HG02623 (cell line): ENCODE data around the gene SNCA.

Experiments used
- ATAC-seq: cut with Tn5 transposase; IDR thresholded peaks from one replicate; pipeline ENCODE4 v1.9.1; 2021; ENCODE audit warnings: moderate library complexity; ENCODE audit not compliant: unreplicated experiment

SNCA gene

GRCh38 chr4:89755220-89755619 is 81.7 kb downstream of the SNCA start:
- no peak for ATAC-seq

- ATAC-seq = no peak
Observed at GRCh38 chr4:89754531-89754930, 82.4 kb downstream of the SNCA start.

- ATAC-seq = no peak
Observed at GRCh38 chr4:89753601-89754066, 83.3 kb downstream of the SNCA start.

- no peak for ATAC-seq
Observed at GRCh38 chr4:89752932-89753598, 83.9 kb downstream of the SNCA start.

- ATAC-seq = no peak
Observed at GRCh38 chr4:89751416-89751815, 85.5 kb downstream of the SNCA start.

- ATAC-seq = no peak
Observed at GRCh38 chr4:89746377-89746776, 90.6 kb downstream of the SNCA start.

GRCh38 chr4:89745708-89746107 is 91.3 kb downstream of the SNCA start:
- ATAC-seq = no peak

GRCh38 chr4:89744914-89745313 is 92.0 kb downstream of the SNCA start:
- ATAC-seq = no peak

- no peak for ATAC-seq
Observed at GRCh38 chr4:89741768-89742167, 95.2 kb downstream of the SNCA start.

GRCh38 chr4:89739311-89739988 is 97.5 kb downstream of the SNCA start:
- ATAC-seq = no peak

GRCh38 chr4:89737888-89738287 is 99.1 kb downstream of the SNCA start:
- no peak for ATAC-seq

- no peak for ATAC-seq
Observed at GRCh38 chr4:89733946-89734345, 103.0 kb downstream of the SNCA start.

- no peak for ATAC-seq
Observed at GRCh38 chr4:89727238-89727637, 109.7 kb downstream of the SNCA start.

- no peak for ATAC-seq
Observed at GRCh38 chr4:89725268-89725667, 111.7 kb downstream of the SNCA start.

GRCh38 chr4:89724716-89725115 is 112.2 kb downstream of the SNCA start:
- no peak for ATAC-seq

- ATAC-seq = no peak
Observed at GRCh38 chr4:89723096-89723495, 113.9 kb downstream of the SNCA start.

- no peak for ATAC-seq
Observed at GRCh38 chr4:89722517-89722916, 114.4 kb downstream of the SNCA start.

GRCh38 chr4:89720981-89721380 is 116.0 kb downstream of the SNCA start:
- ATAC-seq = no peak

- ATAC-seq = no peak
Observed at GRCh38 chr4:89719536-89720090, 117.3 kb downstream of the SNCA start.

- ATAC-seq = no peak
Observed at GRCh38 chr4:89716893-89717292, 120.1 kb downstream of the SNCA start.

- no peak for ATAC-seq
Observed at GRCh38 chr4:89715631-89716030, 121.3 kb downstream of the SNCA start.

GRCh38 chr4:89712827-89713226 is 124.1 kb downstream of the SNCA start:
- ATAC-seq = no peak
